Naive thymus-derived CD8-positive, alpha-beta T cell (primary cell): ENCODE measurements around the gene REPS2. TPM values are rescaled to one million over a fixed set of nuclear protein-coding genes. Genes with fewer than 3 reads are reported as not detected.
"Not testable (repeated sequence)": the region's sequence is repeated elsewhere in the genome, so short reads cannot be mapped to it uniquely, and the experiment has no call there.

Experiments used
- ATAC-seq, 2 donors: fragments of 150-1000 bp; cut with Tn5 transposase in 1 of 2; sonication (Bioruptor Pico), chemical (Tn5 transposase) in 1 of 2; 1 replicate in 1 of 2; 2 replicates in 1 of 2; pipeline ENCODE4 v1.10.0; 2021; ENCODE audit warnings: mild to moderate bottlenecking in 2 of 2, moderate library complexity in 2 of 2
- POLR2A ChIA-PET: fragments of 350-600 bp; sonication (Branson Sonifier 250); formaldehyde crosslinking; loops from one replicate; lab custom pipeline; 2021; ENCODE audit warnings: antibody characterized with exemption; lab: Charles Lee
- DNase-seq, 10 donors: peaks; one replicate each; pipeline versions ENCODE4 v3.0.0 to v3.0.0-alpha.2; 2020 to 2022
- H3K27ac Mint-ChIP-seq, 10 donors: one replicate each; pipeline ENCODE4 v1.8.0; 2020 to 2022; ENCODE audit warnings: mild to moderate bottlenecking in 10 of 10, mixed read lengths in 10 of 10, moderate library complexity in 4 of 10, inconsistent platforms in 1 of 10
- H3K27me3 Mint-ChIP-seq, 5 donors: one replicate each; pipeline ENCODE4 v1.8.0; 2021 to 2022; ENCODE audit warnings: mixed read lengths in 5 of 5
- H3K36me3 Mint-ChIP-seq, 3 donors: one replicate each; pipeline ENCODE4 v1.8.0; 2020 to 2022; ENCODE audit warnings: mixed read lengths in 3 of 3, mild to moderate bottlenecking in 2 of 3, inconsistent platforms in 1 of 3
- H3K4me1 Mint-ChIP-seq, 4 donors: one replicate each; pipeline ENCODE4 v1.8.0; 2021 to 2022; ENCODE audit warnings: mixed read lengths in 4 of 4
- H3K4me3 Mint-ChIP-seq, 10 donors: one replicate each; pipeline ENCODE4 v1.8.0; 2020 to 2022; ENCODE audit warnings: mild to moderate bottlenecking in 10 of 10, mixed read lengths in 10 of 10, moderate library complexity in 6 of 10, inconsistent platforms in 1 of 10
- H3K9me3 Mint-ChIP-seq, 9 donors: one replicate each; pipeline ENCODE4 v1.8.0; 2020 to 2022; ENCODE audit warnings: mixed read lengths in 9 of 9, mild to moderate bottlenecking in 3 of 9, inconsistent platforms in 1 of 9, moderate library complexity in 1 of 9
- polyA plus RNA-seq, 3 donors: library from polyadenylated mRNA; unstranded; fragments of 300-500 nt; fragmentation: Illumina TruSeq; gene quantifications; one replicate each; pipeline ENCODE4 v1.2.3, GENCODE V29; 2021
- total RNA-seq, 8 experiments: library from RNA in 2 of 8; stranded (reverse) in 2 of 8; gene quantifications; one replicate each; pipeline ENCODE4 v1.2.3 and lab custom pipeline; 2021 to 2026

The REPS2 gene
- total and polyA plus RNA-seq, 5 experiments from 2014 or later, result 0.31 to 0.62 (median 0.41) TPM; not detected in 2

DNA sequence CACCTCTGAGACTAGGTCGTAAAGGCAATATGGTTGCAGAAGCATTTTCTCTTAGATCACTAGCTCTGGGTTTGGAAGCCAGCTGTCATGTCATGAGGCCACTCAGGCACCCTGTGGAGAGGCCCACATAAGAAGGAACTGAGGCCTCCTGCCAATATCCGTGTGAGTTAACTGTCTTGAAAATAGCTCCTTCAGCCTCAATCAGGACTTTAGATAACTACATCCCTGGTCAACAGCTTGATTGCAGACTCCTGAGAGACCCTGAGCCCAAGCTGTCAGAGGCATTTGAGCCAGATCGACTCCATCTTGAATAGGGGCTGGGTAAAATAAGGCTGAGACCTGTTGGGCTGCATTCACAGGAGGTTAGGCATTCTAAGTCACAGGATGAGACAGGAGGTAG, 15.1 kb upstream of the REPS2 start:
- POLR2A ChIA-PET, result no interaction called here
- Mint-ChIP-seq H3K27ac (no peak overlapping the region), H3K4me3 (no peak overlapping the region), H3K4me1 (no peaks in the 10 kb centered on the region), H3K36me3 (no peaks in the 10 kb centered on the region), H3K9me3 (peaks cover 0 to 3% (median 0%) of the 10 kb centered on the region in 9 donors), H3K27me3 (peaks cover 0 to 2% (median 0%) of the 10 kb centered on the region in 5 donors)
- ATAC-seq (no peak), DNase-seq (no peak)

DNA sequence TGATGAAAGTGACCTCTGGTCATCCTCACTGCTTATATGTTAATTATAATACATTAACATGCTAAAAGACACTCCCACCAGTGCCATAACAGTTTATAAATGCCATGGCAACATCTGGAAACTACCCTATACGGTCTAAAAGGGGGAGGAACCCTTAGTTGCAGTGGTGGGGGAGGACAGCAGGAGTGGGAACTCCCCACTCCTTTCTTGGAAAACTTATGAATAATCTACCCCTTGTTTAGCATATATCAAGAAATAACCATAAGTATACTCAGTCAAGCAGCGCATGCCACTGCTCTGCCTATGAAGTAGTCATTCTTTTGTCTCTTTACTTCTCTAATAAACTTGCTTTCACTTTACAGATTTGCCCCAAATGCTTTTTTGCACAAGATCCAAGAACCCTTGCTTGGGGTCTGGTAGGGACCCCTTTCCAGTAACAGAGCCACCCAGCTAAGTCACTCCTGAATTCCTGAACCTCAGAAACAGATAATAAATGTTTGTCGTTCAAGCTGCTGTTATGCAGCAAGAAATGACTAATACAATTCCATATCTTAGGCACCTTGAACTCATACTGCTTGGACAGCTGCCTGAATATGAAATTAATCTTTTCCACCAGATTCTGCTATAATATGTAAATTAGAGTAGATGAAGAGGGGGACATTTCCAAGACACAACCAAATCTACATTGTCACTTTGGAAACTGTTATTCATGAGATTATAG, 14.4 kb upstream of the REPS2 start:
- H3K4me1 Mint-ChIP-seq, result no peaks in the 10 kb centered on the region
- POLR2A ChIA-PET, result no interaction called here
- ATAC-seq (no peak), DNase-seq (no peak)
- peaks cover 0 to 5% (median 0%) of the 10 kb centered on the region in 5 donors for H3K27me3 Mint-ChIP-seq
- no peak overlapping the region for H3K27ac Mint-ChIP-seq
- no peak overlapping the region for H3K4me3 Mint-ChIP-seq
- H3K36me3 Mint-ChIP-seq, result no peaks in the 10 kb centered on the region
- peaks cover 0 to 10% (median 0%) of the 10 kb centered on the region in 9 donors for H3K9me3 Mint-ChIP-seq

DNA sequence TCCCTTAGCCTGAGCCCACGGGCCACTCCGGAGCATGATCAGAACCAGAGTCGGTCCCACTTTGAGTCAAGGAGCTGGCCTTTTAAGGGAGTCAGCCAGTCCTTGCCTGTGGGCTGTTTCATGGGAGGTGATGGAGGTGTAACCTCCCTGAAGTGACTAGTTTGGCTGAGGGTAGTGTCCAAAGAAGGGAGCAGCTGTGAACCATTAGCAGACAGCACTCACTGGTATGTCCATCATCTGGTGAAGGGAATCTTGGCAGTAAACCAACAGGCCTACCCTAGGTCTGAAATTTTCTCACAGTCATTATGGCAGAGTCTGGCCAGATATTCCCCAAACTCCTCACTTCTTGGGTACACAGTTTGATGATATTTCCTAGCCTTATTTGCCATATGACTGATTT, 12.3 kb upstream of the REPS2 start:
- DNase-seq (no peak), ATAC-seq (no peak)
- H3K36me3 Mint-ChIP-seq, result peaks cover 0 to 7% (median 3%) of the 10 kb centered on the region in 3 donors
- no peak overlapping the region for H3K27ac Mint-ChIP-seq
- peaks cover 0 to 24% (median 0%) of the 10 kb centered on the region in 9 donors for H3K9me3 Mint-ChIP-seq
- H3K4me3 Mint-ChIP-seq, result no peak overlapping the region
- POLR2A ChIA-PET, result no interaction called here
- H3K27me3 Mint-ChIP-seq, result peaks cover 0 to 5% (median 0%) of the 10 kb centered on the region in 5 donors
- no peaks in the 10 kb centered on the region for H3K4me1 Mint-ChIP-seq

DNA sequence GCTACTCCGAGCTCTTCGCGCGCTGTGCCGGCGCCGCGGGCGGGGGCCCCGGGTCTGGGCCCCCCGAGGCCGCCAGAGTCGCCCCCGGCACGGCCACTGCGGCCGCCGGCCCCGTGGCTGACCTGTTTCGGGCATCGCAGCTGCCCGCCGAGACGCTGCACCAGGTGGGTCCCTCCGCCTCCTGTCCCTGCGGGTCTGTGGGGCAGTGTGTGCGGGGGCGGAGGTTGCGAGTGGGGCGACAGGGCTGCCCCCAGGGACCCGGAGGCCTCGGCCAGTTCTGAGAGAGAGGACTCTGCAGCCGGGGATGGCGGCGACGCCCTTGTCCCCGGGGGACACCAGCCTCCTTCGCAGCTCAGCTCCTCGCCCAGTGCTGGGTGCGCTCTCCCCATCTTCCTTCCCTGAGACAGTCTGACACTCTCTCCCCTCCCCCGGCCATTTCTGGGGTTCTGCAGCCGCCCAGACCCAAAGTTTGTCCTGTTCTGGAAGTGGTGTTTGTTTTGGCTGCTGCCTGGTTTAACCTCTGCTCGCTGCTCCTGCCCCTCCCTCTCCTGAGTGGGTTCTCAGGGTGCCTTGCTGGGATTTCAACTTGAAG, 609 bp downstream of the REPS2 start:
- peak overlapping the region in 6 of 10 donors; percentile 65 to 92 (median 86) for H3K27ac Mint-ChIP-seq
- peaks cover 0 to 13% (median 3%) of the 10 kb centered on the region in 4 donors for H3K4me1 Mint-ChIP-seq
- ATAC-seq (peak in 1 of 2 donors; percentile 31), DNase-seq (peak in 7 of 10 donors; percentile 1 to 20 (median 9))
- no peaks in the 10 kb centered on the region for H3K36me3 Mint-ChIP-seq
- H3K9me3 Mint-ChIP-seq, result peaks cover 0 to 8% (median 0%) of the 10 kb centered on the region in 9 donors
- peaks cover 0 to 12% (median 1%) of the 10 kb centered on the region in 5 donors for H3K27me3 Mint-ChIP-seq
- POLR2A ChIA-PET, result interaction anchor here (0.9 to 1.3 kb wide), 3 partner anchors 64 to 76 kb away, joined by 3 to 5 read pairs (median 4); partner anchors contain the start of gene RBBP7
- peak overlapping the region; percentile 75 to 90 (median 84) for H3K4me3 Mint-ChIP-seq

DNA sequence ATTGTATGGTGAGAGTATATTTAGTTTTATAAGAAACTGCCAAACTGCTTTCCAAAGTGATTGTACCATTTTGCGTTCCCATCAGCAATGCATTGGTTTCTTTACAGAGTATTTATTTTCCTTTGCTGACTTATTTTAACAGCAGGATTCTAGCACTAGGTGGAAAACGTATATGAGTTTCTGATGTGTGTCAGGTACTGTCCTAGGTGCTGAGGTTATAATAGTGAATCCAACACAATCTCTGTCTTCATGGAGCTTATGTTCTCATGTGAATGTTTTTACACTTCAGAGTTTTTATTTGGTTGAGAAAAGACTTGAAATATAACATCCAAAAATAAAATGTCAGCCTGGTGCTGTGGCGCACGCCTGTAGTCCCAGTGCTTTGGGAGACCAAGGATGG, 4.0 kb downstream of the REPS2 start:
- Mint-ChIP-seq H3K4me3 (no peak overlapping the region), H3K4me1 (peaks cover 0 to 13% (median 3%) of the 10 kb centered on the region in 4 donors), H3K36me3 (no peaks in the 10 kb centered on the region), H3K27ac (no peak overlapping the region), H3K9me3 (peaks cover 0 to 5% (median 0%) of the 10 kb centered on the region in 9 donors), H3K27me3 (peaks cover 2 to 17% (median 6%) of the 10 kb centered on the region in 5 donors)
- POLR2A ChIA-PET, result no interaction called here
- DNase-seq (no peak), ATAC-seq (no peak)

DNA sequence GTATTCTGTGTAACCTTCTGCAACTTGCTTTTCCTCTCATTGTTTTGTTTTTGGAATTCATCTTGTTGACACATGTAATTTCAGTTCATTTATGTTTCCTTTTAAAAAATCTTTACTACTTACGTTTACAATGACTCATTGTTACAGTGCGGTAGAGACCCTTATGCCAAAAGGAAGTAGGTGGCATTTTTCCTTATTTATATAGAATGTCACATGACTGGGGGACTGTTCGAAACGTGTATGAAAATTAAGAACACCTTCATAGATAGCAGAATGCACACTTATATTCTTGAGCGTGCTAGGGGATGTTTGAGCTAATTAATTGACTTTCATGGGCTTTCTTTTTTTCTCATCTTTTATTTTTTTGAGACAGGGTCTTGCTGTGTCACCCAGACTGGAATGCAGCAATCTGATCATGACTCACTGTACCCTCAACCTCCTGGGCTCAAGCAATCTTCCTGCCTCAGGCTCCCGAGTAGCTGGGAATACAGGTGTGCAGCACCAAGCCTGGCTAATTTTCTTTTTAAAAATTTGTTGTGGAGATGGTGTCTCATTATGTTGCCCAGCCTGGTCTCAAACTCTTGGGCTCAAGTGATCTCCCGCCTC, 7.3 kb downstream of the REPS2 start:
- Mint-ChIP-seq H3K27me3 (peaks cover 2 to 17% (median 8%) of the 10 kb centered on the region in 5 donors), H3K4me3 (no peak overlapping the region), H3K27ac (no peak overlapping the region)

DNA sequence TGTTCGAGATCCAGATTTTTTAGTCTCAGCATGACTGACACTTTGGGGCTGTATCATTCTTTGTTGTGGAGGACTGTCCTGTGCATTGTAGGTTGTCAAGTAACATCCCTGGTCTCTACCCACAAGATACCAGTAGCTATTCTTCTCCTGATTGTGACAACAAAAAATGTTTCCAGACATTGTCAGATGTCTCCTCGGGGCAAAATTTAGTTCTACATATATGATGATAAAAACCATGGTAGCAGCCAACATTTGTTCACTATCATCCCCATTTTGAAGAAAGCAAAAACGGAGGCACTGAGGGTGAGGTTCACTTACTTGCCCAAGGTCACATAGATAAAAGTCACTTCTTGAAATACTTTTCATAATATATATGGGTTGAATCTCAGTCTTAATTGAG, 11.3 kb downstream of the REPS2 start:
- no peak overlapping the region for H3K27ac Mint-ChIP-seq
- DNase-seq (no peak), ATAC-seq (no peak)
- no peak overlapping the region for H3K4me3 Mint-ChIP-seq
- POLR2A ChIA-PET, result no interaction called here
- H3K4me1 Mint-ChIP-seq, result peaks cover 0 to 11% (median 2%) of the 10 kb centered on the region in 4 donors
- peaks cover 0 to 12% (median 0%) of the 10 kb centered on the region in 3 donors for H3K36me3 Mint-ChIP-seq
- peaks cover 0 to 7% (median 3%) of the 10 kb centered on the region in 5 donors for H3K27me3 Mint-ChIP-seq
- peaks cover 0 to 5% (median 0%) of the 10 kb centered on the region in 9 donors for H3K9me3 Mint-ChIP-seq

More for the DNA sequence above, 7.3 kb downstream of the REPS2 start:
- POLR2A ChIA-PET, result no interaction called here
- peaks cover 0 to 7% (median 0%) of the 10 kb centered on the region in 9 donors for H3K9me3 Mint-ChIP-seq
- peaks cover 0 to 11% (median 2%) of the 10 kb centered on the region in 4 donors for H3K4me1 Mint-ChIP-seq
- ATAC-seq (no peak), DNase-seq (no peak)
- peaks cover 0 to 12% (median 0%) of the 10 kb centered on the region in 3 donors for H3K36me3 Mint-ChIP-seq

DNA sequence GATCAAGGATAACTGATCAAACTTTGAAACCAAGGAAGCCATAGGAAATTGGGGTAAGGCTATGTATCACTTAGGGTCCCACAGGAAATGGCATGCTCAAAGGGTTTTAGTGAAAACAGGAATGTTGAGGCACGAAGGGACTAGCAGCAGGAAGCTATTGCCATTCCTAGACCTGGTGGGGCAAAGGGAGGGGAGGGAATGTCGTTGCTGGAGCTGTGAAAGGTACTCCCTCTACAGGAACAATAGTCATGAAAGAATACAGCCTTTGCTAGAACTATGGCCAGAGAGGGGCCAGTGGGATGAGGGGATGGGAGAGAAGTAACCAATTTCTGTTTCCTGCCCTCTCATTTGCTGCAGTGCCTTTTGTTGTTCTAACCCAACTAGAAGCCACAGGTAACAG, 11.9 kb downstream of the REPS2 start:
- peaks cover 0 to 7% (median 3%) of the 10 kb centered on the region in 5 donors for H3K27me3 Mint-ChIP-seq
- H3K4me3 Mint-ChIP-seq, result no peak overlapping the region
- H3K9me3 Mint-ChIP-seq, result peaks cover 0 to 5% (median 0%) of the 10 kb centered on the region in 9 donors
- no peak overlapping the region for H3K27ac Mint-ChIP-seq
- no peak for ATAC-seq
- peaks cover 0 to 11% (median 2%) of the 10 kb centered on the region in 4 donors for H3K4me1 Mint-ChIP-seq
- POLR2A ChIA-PET, result no interaction called here
- no peak for DNase-seq
- peaks cover 0 to 12% (median 0%) of the 10 kb centered on the region in 3 donors for H3K36me3 Mint-ChIP-seq

DNA sequence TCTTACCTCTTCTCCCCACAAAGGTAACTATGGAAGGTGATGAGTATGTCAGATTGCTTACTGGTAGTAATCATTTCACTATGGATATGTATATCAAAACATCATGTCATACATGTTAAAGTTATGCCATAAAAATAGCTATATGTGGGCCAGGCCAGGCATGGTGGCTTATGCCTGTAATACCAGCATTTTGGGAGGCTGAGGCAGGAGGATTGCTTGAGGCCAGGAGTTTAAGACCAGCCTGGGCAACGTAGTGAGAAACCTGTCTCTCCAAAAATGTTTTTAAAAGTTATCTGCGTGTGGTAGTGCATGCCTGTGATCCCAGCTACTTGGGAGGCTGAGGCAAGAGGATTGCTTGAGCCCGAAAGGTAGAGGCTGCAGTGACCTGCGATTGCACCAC, 16.2 kb downstream of the REPS2 start:
- POLR2A ChIA-PET, H3K4me3 Mint-ChIP-seq, ATAC-seq, H3K4me1 Mint-ChIP-seq, H3K9me3 Mint-ChIP-seq, H3K27me3 Mint-ChIP-seq, DNase-seq, H3K27ac Mint-ChIP-seq: not testable (repeated sequence)
- H3K36me3 Mint-ChIP-seq, result peaks cover 0 to 11% (median 0%) of the 10 kb centered on the region in 3 donors

DNA sequence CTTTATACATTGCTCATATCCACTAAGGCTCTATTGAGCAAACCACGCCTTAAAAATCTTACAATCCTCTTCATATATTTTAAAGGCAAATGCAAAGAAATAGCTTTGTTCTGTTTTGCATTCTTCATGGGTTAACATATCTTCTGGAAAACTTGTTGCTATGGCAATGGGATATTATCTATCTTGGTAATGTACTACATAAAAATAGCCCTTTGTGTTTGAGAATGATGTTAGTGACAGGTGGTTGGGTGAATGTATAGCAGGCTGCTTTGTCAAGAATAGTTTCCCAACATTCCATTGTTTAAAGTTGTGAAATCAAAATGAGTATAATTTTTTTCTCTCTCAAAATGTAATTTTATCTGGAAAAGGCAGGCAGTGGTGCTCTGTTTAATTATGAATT, 16.8 kb downstream of the REPS2 start:
- H3K9me3 Mint-ChIP-seq, result peaks cover 0 to 5% (median 0%) of the 10 kb centered on the region in 9 donors
- H3K27me3 Mint-ChIP-seq, result no peaks in the 10 kb centered on the region
- no peak for ATAC-seq
- no peak overlapping the region for H3K27ac Mint-ChIP-seq
- no peak overlapping the region for H3K4me3 Mint-ChIP-seq
- H3K4me1 Mint-ChIP-seq, result no peaks in the 10 kb centered on the region
- DNase-seq, result no peak
- H3K36me3 Mint-ChIP-seq, result peaks cover 0 to 5% (median 0%) of the 10 kb centered on the region in 3 donors
- POLR2A ChIA-PET, result no interaction called here

DNA sequence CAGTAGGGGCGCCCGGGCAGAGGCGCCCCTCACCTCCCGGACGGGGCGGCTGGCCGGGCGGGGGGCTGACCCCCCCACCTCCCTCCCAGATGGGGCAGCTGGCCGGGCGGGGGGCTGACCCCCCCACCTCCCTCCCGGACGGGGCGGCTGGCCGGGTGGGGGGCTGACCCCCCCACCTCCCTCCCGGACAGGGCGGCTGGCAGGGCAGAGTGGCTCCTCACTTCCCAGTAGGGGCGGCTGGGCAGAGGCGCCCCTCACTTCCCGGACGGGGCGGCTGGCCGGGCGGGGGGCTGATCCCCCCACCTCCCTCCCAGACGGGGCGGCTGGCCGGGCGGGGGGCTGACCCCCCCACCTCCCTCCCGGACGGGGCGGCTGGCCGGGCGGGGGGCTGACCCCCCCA, 18.5 kb downstream of the REPS2 start:
- H3K27ac Mint-ChIP-seq, DNase-seq, H3K4me3 Mint-ChIP-seq, POLR2A ChIA-PET, H3K27me3 Mint-ChIP-seq, H3K9me3 Mint-ChIP-seq, H3K4me1 Mint-ChIP-seq, ATAC-seq, H3K36me3 Mint-ChIP-seq: not testable (repeated sequence)

DNA sequence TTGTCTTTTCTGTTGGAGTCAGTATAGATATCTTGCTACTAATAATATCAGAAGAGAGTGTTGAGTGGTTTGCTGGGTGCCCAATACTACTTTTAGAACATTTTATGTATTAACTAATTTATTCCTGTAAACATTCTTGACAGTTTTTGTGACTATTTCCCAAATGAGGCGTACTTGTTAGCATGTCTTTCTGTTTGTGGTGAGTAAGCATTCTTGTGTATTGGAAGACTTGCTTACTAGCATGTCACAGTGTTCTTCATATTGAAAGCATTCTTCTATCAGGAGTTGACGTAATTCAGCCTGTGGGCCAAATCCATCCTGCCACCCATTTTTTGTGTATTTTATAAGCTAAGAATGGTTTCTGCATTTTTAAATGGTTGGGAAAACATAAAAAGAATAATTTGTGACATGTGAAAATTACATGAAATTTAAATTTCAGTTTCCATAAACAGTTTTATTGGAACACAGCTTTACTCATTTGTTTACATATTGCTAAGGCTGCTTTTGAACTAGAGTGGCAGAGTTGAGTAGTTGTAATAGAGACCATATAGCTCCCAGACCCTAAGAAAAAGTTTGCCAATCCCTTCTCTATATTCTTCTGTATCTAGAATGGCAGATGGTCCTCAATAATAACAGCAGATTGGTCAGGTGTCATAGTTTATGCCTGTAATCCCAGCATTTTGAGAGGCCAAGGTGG, 20.4 kb downstream of the REPS2 start:
- Mint-ChIP-seq H3K4me1 (no peaks in the 10 kb centered on the region), H3K27me3 (peaks cover 0 to 3% (median 0%) of the 10 kb centered on the region in 5 donors), H3K27ac (no peak overlapping the region), H3K4me3 (no peak overlapping the region), H3K9me3 (peaks cover 0 to 6% (median 0%) of the 10 kb centered on the region in 9 donors), H3K36me3 (no peaks in the 10 kb centered on the region)
- POLR2A ChIA-PET, result no interaction called here
- ATAC-seq (no peak), DNase-seq (no peak)
